Hepatocyte (in vitro differentiated cells): ENCODE data around the gene GALNT7. TPM values are rescaled to one million over a fixed set of nuclear protein-coding genes. Genes with fewer than 3 reads are reported as not detected.

Experiments
- DNase-seq: peaks from one replicate; pipeline ENCODE4 v3.0.0-alpha.2; 2016; ENCODE audit warnings: low spot score
- H2AFZ ChIP-seq: fragments of 200-600 bp; sonication (generic); 2 replicates; pipeline ENCODE4 v1.6.0; 2016; ENCODE audit warnings: antibody characterized with exemption, mild to moderate bottlenecking
- H3K27ac ChIP-seq: fragments of 200-600 bp; sonication (generic); 2 replicates; pipeline ENCODE4 v1.5.1; 2016; ENCODE audit warnings: mild to moderate bottlenecking
- H3K27me3 ChIP-seq: fragments of 200-600 bp; sonication (generic); 2 replicates; pipeline ENCODE4 v1.6.1; 2016
- H3K36me3 ChIP-seq: fragments of 200-600 bp; sonication (generic); replicated peaks from 2 replicates; pipeline ENCODE4 v1.5.1; 2016; ENCODE audit warnings: low read depth; ENCODE audit not compliant: insufficient read depth
- H3K4me1 ChIP-seq: fragments of 200-600 bp; sonication (generic); 2 replicates; pipeline ENCODE4 v1.5.1; 2016; ENCODE audit warnings: mild to moderate bottlenecking, moderate library complexity; ENCODE audit not compliant: insufficient read depth
- H3K4me2 ChIP-seq: fragments of 200-600 bp; sonication (generic); 2 replicates; pipeline ENCODE4 v1.6.0; 2016
- H3K4me3 ChIP-seq: fragments of 200-600 bp; sonication (generic); 2 replicates; pipeline ENCODE4 v1.5.1; 2016; ENCODE audit warnings: mild to moderate bottlenecking
- H3K79me2 ChIP-seq: fragments of 200-600 bp; sonication (generic); 2 replicates; pipeline ENCODE4 v1.6.0; 2017; ENCODE audit warnings: mild to moderate bottlenecking
- H3K9me2 ChIP-seq: fragments of 200-600 bp; sonication (generic); replicated peaks from 2 replicates; pipeline ENCODE4 v1.6.0; 2017; ENCODE audit warnings: mild to moderate bottlenecking; ENCODE audit not compliant: insufficient read depth
- H3K9me3 ChIP-seq: fragments of 200-600 bp; sonication (generic); 2 replicates; pipeline ENCODE4 v1.5.1; 2016; ENCODE audit warnings: low read depth, mild to moderate bottlenecking
- H4K20me1 ChIP-seq: fragments of 200-600 bp; sonication (generic); 2 replicates; pipeline ENCODE4 v1.6.0; 2016; ENCODE audit warnings: mild to moderate bottlenecking; ENCODE audit not compliant: insufficient read depth, poor library complexity, severe bottlenecking
- CTCF ChIP-seq: fragments of 200-600 bp; sonication (generic); IDR thresholded peaks from 2 replicates; pipeline ENCODE4 v1.5.1; 2016; ENCODE audit warnings: antibody characterized with exemption, mild to moderate bottlenecking; ENCODE audit not compliant: poor library complexity
- EZH2 ChIP-seq: fragments of 200-600 bp; sonication (generic); IDR thresholded peaks from 2 replicates; pipeline ENCODE4 v1.6.1; 2016; ENCODE audit warnings: antibody characterized with exemption, mild to moderate bottlenecking, borderline replicate concordance
- EZH2phosphoT487 ChIP-seq: fragments of 200-600 bp; sonication (generic); IDR thresholded peaks from one replicate; pipeline ENCODE4 v1.6.1; 2018; ENCODE audit warnings: antibody characterized with exemption, mild to moderate bottlenecking, low read depth, moderate library complexity; ENCODE audit not compliant: unreplicated experiment, severe bottlenecking
- WGBS: methylation state at CpG from one replicate; pipeline ENCODE4 v1.1.6; 2016; ENCODE audit warnings: low lambda C conversion rate; ENCODE audit errors: missing lambda C conversion rate; 5-methylcytosine and 5-hydroxymethylcytosine counted together
- polyA plus RNA-seq: library from polyadenylated mRNA; unstranded; fragments of >200 nt; fragmentation: Nextera tagmentation; extraction: Ambion mirVana; gene quantifications from 2 replicates; pipeline ENCODE4 v1.2.1, GENCODE V29; 2016
- total RNA-seq: library from RNA; depleted of rRNA; stranded (reverse); fragments of >200 nt; gene quantifications from 2 replicates; pipeline ENCODE4 v1.2.3, GENCODE V29; 2014

Gene GALNT7
- total and polyA plus RNA-seq, 2 experiments from 2014 or later, result 23.7 to 44.6 TPM

GRCh38 chr4:173281406-173282255 lies 113.0 kb downstream of the GALNT7 start:
- H4K20me1 ChIP-seq, result no peaks in the 10 kb centered on the region
- H3K4me2 ChIP-seq, result peak overlapping the region; percentile 62
- no peaks in the 10 kb centered on the region for H3K4me1 ChIP-seq
- no peak overlapping the region for H3K4me3 ChIP-seq
- DNase-seq, result no peak
- 83% methylated on average over 14 of the region's 14 CpGs for WGBS
- H3K27me3 ChIP-seq, result no peaks in the 10 kb centered on the region
- H2AFZ ChIP-seq, result no peak overlapping the region
- no peak for TF ChIP-seq EZH2phosphoT487
- no peak for TF ChIP-seq CTCF
- TF ChIP-seq EZH2, result no peak
- no peaks in the 10 kb centered on the region for H3K9me2 ChIP-seq
- H3K36me3 ChIP-seq, result no peaks in the 10 kb centered on the region
- H3K27ac ChIP-seq, result no peak overlapping the region
- H3K9me3 ChIP-seq, result peaks cover 8% of the 10 kb centered on the region
- peaks cover 2% of the 10 kb centered on the region for H3K79me2 ChIP-seq

- no peak overlapping the region for H3K27ac ChIP-seq
- TF ChIP-seq CTCF, result no peak
- TF ChIP-seq EZH2phosphoT487, result no peak
- TF ChIP-seq EZH2, result no peak
- no peaks in the 10 kb centered on the region for H3K4me1 ChIP-seq
- DNase-seq, result no peak
- H4K20me1 ChIP-seq, result no peaks in the 10 kb centered on the region
- peak overlapping the region; percentile 62 for H3K4me2 ChIP-seq
- peaks cover 8% of the 10 kb centered on the region for H3K9me3 ChIP-seq
- H3K4me3 ChIP-seq, result no peak overlapping the region
- peaks cover 7% of the 10 kb centered on the region for H3K79me2 ChIP-seq
- H2AFZ ChIP-seq, result no peak overlapping the region
- WGBS, result 84% methylated on average over 4 of the region's 4 CpGs
- no peaks in the 10 kb centered on the region for H3K27me3 ChIP-seq
- H3K36me3 ChIP-seq, result no peaks in the 10 kb centered on the region
- no peaks in the 10 kb centered on the region for H3K9me2 ChIP-seq
Measured at GRCh38 chr4:173282256-173282562, 113.6 kb downstream of the GALNT7 start.

GRCh38 chr4:173282626-173283025 lies 114.0 kb downstream of the GALNT7 start:
- Histone ChIP-seq H4K20me1 (no peaks in the 10 kb centered on the region), H3K4me2 (no peak overlapping the region), H3K4me1 (no peaks in the 10 kb centered on the region), H3K4me3 (no peak overlapping the region), H3K27ac (no peak overlapping the region), H2AFZ (no peak overlapping the region), H3K79me2 (peaks cover 7% of the 10 kb centered on the region), H3K9me3 (peaks cover 8% of the 10 kb centered on the region), H3K9me2 (no peaks in the 10 kb centered on the region), H3K36me3 (no peaks in the 10 kb centered on the region), H3K27me3 (no peaks in the 10 kb centered on the region)
- DNase-seq, result no peak
- TF ChIP-seq EZH2phosphoT487 (no peak), CTCF (no peak), EZH2 (no peak)
- 94% methylated on average over 3 of the region's 3 CpGs for WGBS
